Epithelial cell of prostate (primary cell): Measurements from ENCODE around the gene TOM1L2.
A peak's percentile ranks its signal among the peaks of the same experiment; 100 is the strongest.
"Not testable (repeated sequence)": the region's sequence is repeated elsewhere in the genome, so short reads cannot be mapped to it uniquely, and the experiment has no call there.

Experiments used
- DNase-seq: peaks from one replicate; pipeline ENCODE4 v3.0.0-alpha.2; 2011; ENCODE audit warnings: low read depth, low spot score
- H3K27ac ChIP-seq: fragments of 450-650 bp; 2 replicates; pipeline ENCODE4 v1.5.1; 2017; ENCODE audit warnings: mild to moderate bottlenecking

Gene TOM1L2

DNA sequence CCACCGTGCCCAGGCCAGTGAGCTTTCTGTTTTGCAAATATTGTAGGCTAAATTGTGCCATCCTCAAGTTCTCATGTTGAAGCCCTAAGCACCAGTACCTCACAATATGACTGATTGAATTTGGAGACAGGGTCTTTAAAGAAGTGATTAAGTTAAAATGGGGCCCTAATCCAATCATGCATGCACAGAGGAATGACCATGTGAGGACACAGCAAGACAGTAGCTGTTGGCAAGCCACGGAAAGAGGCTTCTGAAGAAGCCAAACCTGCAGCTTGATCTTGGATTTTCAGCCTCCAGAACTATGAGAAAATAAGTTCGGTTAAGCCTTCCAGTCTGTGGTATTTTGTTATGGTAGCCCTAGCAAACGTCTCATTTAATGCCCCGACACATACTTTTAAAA is 24.9 kb downstream of the TOM1L2 start:
- peak overlapping the region; percentile 85 for H3K27ac ChIP-seq
- no peak for DNase-seq

GRCh38 chr17:17946093-17946492 is 26.1 kb downstream of the TOM1L2 start:
- DNase-seq, result no peak
- no peak overlapping the region for H3K27ac ChIP-seq

GRCh38 chr17:17944743-17945142 is 27.5 kb downstream of the TOM1L2 start:
- DNase-seq, result no peak
- H3K27ac ChIP-seq, result no peak overlapping the region

DNA sequence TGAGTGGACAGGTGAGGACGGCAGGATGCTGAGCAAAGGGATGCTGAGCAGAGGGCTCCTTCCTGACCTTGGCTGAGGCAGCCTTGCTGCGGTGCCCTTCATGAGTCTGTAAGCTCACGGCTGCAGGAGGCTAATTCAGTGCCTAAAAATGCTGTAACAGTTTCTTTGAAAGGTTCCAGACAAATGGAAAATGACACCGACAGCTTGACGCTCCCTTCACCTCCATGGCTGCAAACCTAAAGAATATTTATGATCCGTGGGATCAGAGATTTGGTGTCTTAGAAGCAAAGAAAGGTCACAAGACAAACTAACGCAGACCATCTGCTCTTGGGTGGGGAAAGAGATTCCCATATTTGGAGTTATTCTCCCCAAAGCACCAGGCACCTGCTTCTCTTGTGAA is 28.0 kb downstream of the TOM1L2 start:
- H3K27ac ChIP-seq, result no peak overlapping the region
- no peak for DNase-seq

DNA sequence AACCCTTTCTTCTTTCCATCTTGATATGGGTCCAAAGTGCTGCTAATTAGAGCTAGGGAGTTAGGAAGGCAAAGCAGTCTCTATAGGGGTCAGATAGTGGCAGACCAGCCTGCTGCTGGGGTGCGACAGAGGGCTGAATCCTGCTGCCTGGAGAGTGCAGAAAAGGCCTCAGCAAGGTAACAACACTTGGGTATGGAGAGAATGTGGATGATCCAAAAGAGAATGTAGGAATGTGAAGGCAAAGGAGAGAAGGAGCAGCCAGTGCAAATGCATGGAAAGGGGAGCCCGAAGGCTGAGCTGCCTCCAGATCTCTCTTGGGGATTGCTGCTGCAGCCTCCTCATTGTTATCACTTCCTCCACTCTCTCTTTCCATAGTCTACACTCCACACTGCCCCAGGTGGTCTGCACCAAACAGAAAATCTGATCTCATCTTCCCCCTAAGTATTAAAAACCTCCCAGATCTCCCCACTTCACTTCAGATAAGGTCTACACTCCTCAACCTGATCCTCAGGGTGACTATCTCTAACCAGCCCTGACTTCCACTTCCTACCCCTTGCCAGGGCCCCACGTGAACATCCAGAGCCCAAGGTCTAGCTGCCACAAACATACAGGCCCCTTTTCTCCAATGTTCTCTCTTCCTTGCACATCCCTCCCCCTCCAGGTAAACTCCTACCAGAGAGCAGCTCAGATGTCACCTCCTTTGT is 28.8 kb downstream of the TOM1L2 start:
- H3K27ac ChIP-seq, result peak overlapping the region; percentile 62
- no peak for DNase-seq

DNA sequence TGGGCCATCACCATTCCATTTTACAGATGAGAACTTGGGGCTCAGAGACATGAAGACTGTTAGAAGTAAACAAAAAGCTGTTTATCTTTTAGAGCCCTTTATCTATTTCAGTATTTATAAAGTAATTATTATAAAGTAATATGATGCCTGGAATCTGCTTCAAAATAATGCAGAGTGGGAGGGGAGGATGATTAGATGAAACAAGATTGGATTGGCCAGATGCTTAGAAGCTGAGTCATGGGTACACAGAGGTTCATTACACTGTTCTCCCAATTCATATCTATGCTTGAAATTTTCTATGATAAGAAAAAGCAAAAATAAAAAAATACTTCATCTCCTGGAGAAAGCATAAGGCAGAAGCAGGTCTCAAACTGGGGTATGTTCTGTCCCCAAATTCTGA is 29.4 kb downstream of the TOM1L2 start:
- H3K27ac ChIP-seq, result peak overlapping the region; percentile 62
- DNase-seq, result no peak

- H3K27ac ChIP-seq, result peak overlapping the region; percentile 86
Observed at GRCh38 chr17:17941015-17941414, 31.2 kb downstream of the TOM1L2 start.

DNA sequence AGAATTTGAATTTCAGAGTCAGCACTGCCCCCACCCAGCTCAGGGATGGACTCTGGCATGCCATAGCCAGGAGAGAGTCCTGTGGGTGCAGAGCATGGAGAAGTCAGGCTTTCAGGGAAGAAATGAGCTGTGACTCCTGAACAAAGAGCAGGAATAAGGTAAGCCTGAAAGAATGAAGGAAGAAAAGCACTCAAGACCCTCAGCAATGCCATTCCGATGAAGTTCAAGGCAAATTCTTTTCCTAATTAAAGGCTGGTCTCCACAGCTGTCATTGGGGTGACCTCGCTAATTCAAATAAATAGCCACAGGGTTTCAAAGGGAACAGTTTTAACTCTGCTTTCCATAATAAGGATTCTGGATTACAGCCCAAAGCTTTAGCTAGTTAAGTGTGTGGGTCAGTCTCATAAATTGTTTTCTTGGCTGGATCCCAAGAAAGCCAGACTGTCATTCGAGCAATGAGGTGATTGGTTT is 31.7 kb downstream of the TOM1L2 start:
- DNase-seq, result no peak
- peak overlapping the region; percentile 86 for H3K27ac ChIP-seq

More at GRCh38 chr17:17941015-17941414, 31.2 kb downstream of the TOM1L2 start:
- DNase-seq, result no peak

DNA sequence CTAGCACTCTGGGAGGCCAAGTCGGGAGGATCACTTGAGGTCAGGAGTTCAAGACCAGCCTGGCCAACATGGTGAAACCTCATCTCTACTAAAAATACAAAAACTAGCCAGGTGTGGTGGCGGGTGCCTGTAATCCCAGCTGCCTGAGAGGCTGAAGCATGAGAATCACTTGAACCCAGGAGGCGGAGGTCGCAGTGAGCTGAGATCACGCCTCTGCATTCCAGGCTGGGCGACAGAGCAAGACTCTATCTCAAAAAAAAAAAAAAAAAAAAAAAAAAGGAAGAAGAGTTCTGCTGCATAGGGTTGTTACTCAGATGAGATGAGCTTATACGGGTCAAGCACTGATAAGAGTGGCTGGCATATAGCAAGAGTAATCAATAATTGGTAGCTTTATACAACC is 32.3 kb downstream of the TOM1L2 start:
- peak overlapping the region; percentile 86 for H3K27ac ChIP-seq
- not testable (repeated sequence) for DNase-seq

DNA sequence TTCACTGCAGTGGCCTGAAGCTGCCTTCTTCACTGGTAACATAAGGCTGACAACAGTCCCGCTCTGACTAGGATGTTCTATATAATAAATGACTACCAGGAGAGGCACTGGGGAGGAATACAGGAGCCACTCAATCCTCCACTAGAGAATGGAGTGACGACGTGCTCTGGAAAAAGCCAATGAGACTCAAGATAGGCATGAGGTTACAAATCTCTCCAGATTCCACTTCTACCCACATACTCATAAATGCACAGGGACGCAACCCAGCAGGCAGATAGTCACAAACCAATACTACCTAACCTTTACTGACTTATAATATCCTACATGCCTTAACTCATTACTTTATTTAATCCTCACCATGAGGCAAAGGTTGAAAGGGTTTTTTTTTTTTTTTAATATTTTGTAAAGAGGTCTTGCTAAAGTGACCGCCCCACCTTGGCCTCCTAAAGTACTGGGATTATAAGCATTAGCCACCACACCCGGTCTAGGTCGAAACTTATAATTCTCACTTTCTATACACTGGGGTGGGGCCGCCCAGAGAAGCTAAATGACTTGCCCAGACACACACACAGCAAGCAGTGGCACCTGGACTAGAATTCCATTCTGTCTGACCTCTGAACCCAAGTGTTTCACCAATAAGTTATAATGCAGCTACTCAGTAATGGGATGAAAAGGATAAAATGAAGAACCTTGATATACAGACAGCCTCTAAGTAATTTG is 33.7 kb downstream of the TOM1L2 start:
- peak overlapping the region; percentile 86 for H3K27ac ChIP-seq
- DNase-seq, result peak; percentile 69

- DNase-seq, result no peak
- H3K27ac ChIP-seq, result peak overlapping the region; percentile 86
Observed at GRCh38 chr17:17937958-17938357, 34.2 kb downstream of the TOM1L2 start.

GRCh38 chr17:17937201-17937853 is 34.9 kb downstream of the TOM1L2 start:
- H3K27ac ChIP-seq, result peak overlapping the region; percentile 86
- no peak for DNase-seq

DNA sequence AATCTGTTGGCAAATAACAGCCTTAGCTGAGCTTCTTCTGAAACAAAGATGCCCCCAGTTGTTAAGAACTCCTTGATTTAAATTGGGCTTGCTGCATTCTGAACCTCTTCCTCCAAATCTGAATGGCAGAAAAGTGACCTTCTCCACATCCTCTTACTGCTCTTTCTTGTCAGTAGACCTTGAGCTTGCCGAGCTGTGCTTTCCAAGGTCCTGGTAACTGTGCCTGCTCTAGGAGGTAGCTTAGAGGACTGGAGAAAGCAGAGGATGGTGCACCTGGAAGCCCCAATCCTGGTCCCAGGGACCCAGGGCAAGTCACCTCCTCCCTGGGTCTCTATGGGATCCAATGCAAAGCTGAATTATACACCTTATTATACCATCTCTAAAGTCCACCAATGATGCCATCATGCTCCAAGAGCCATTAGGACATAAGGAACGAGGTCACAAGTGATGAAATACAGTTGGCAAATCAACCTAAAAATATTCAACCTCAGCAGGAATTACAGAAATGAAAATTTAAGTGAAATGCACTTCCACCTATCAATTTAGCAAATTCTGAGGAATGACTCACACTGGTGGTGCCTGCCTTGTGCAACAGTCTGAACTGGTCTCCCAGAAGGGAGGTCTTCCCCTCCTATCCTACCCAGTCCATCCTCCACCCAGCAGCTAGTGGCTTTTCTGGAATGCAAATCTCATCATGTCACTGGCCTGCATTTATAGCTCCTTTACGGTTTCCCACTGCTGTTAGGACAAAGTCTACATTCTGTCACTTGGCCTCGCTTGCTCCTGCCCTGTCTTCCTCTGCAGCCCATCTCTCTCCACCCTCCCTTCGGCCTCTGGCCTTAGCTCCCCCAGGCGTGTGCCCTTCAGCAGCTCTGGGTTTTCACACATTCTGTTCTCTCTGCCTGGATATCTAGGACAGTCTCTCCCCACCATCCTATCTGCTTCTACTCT is 36.6 kb downstream of the TOM1L2 start:
- DNase-seq, result no peak
- peak overlapping the region; percentile 12 for H3K27ac ChIP-seq

DNA sequence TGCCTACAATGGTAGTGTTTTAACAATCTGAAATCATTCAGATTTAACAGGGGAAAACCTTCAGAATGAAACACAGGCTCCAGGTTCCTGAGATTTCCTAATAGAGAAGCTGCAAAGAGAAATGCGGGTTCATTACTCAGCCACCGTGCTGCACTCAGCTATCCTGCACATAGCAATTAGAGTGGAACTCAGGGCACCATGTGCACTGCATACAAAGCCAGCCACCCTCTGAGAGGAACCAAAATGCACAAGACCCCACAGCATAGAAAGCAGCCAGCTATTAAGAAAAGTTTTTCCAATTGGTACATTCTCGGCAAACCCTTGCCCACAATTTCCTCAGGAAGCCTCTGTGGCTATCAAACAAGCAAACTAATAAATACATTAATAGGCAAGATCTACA is 37.4 kb downstream of the TOM1L2 start:
- DNase-seq, result no peak
- H3K27ac ChIP-seq, result no peak overlapping the region

DNA sequence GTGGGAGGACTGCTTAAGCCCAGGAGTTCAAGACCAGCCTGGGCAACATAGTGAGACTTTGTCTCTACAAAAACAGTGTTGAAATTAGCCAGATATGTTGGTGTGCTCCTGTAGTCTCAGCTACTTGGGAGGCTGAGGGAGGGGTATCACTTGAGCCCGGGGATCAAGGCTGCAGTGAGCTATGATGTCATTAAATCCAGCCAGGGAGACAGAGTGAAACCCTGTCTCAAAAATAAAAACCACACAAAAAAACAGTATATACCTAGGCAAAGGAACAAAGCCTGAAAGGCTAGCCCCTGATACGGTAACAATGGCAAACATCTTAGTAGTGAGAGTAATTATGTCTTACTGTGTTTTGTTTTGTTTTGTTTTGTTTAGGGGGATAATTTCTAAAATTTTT is 38.0 kb downstream of the TOM1L2 start:
- no peak for DNase-seq
- no peak overlapping the region for H3K27ac ChIP-seq

DNA sequence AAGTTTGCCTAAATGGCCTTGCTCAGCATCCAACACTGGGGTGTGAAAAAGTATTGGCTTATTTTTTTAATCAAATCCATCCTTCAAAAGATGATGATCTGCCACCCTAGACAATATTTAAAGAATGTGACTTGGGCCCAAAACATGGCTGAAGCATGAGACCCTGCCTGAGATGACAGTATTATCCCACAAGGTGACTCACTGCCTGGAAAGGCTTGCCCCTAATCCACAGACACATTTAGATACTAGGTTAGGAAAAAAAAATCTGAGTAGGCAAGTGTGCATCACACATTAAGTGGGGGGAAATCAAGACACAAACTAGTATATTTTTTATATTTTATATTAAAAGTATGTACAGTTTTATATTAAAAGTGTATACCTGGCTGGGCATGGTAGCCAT is 38.4 kb downstream of the TOM1L2 start:
- H3K27ac ChIP-seq, result no peak overlapping the region
- DNase-seq, result no peak

DNA sequence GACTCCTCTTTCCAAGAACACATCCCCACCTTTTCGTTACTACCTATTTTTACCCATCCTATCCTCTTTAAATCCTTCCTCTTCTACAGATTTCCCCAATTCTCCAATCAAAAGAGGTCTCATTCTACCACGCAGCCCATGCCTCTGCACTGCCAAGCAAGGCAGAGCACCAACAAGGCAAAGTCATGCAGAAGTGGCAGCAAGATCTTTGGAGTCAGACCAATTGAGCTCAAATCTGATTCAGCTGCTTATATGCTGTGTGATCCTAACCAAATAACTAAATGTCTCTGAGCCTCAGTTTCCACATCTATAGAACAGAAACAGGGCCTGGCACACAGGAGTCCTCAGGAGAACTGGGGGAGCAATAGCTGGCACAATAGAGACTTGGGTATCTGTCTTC is 41.0 kb downstream of the TOM1L2 start:
- DNase-seq, result no peak
- no peak overlapping the region for H3K27ac ChIP-seq

DNA sequence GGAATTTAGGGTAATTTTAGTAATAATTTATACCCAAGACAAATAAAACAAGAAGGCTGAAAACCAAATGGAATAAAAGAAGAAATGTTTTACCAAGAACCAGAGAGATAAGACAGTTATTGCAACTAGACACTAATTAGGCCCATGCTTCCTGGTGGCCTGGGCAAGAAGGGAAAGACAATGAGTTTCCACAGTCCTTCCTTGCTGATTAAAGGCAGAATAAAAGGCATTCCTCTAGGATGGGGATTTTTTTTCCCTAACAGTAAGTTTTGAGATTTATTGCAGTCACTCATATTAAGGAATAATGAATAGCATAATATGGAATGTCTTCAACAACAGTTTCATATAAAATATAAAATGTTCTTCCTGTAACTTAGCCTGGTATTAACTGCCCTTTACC is 41.5 kb downstream of the TOM1L2 start:
- H3K27ac ChIP-seq, result no peak overlapping the region
- no peak for DNase-seq

- no peak for DNase-seq
- H3K27ac ChIP-seq, result no peak overlapping the region
Observed at GRCh38 chr17:17929655-17930380, 42.4 kb downstream of the TOM1L2 start.
